GM10847 (cell line): ENCODE measurements around the gene FBXW8.

Source experiments
- POLR2A ChIP-seq: IDR thresholded peaks from 2 replicates; pipeline ENCODE4 v1.6.1; 2011; ENCODE audit not compliant: insufficient read length; ENCODE audit errors: extremely low read depth

FBXW8 gene

DNA sequence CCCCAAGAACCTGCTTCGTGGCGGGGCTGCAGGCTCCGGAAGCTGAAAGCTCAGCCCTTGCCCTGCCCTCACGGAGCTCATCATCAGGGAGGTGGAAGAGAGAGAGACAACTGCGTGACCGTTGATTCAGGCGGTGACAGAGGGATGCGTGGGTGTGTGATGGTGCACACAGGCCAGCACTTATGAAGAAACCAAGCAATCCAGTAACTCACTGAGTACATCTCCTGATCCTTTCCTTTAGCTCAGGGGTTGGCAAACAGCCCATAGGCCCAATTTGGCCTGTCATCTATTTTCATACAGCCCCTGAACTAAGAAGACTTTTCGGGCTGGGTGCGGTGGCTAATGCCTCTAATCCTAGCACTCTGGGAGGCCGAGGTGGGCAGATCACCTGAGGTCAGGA lies 138.5 kb downstream of the FBXW8 start:
- no peak for TF ChIP-seq POLR2A

DNA sequence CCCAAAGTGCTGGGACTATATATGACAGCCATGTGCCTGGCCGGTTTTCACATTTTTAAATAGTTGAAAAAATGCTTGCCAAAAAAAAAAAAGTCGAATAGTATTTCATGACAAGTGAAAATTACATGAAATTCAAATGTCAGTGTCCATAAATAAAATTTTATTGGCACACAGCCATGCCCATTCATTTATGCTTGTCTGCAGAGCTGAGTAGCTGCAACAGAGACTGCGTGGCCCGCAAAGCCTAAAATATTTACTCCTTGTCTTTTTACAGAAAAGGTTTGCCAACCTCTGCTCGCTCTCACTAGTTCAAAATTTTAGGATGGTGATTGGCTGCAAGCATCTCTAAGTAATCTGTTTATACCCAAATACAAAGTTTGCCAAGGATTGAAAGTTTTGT lies 139.3 kb downstream of the FBXW8 start:
- no peak for TF ChIP-seq POLR2A

DNA sequence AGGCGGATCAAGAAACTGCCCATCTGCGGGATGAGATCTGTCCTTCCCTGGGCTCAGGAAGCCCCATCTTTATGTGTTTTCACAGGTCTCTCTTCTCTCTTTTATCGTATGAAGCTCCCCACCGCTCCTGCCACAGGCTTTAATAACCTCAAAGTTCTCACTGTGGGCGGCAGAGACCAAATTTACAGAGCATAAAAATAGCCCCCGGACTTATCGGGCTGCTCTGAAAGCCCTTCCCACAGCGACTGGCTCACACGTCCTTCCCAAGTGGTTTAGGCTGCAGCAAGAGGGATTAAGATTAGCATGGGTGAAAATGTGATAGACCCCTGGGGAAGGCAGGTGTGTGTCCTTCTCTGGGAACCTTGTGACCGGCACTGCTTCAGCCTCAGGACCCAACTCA lies 140.6 kb downstream of the FBXW8 start:
- TF ChIP-seq POLR2A, result no peak

DNA sequence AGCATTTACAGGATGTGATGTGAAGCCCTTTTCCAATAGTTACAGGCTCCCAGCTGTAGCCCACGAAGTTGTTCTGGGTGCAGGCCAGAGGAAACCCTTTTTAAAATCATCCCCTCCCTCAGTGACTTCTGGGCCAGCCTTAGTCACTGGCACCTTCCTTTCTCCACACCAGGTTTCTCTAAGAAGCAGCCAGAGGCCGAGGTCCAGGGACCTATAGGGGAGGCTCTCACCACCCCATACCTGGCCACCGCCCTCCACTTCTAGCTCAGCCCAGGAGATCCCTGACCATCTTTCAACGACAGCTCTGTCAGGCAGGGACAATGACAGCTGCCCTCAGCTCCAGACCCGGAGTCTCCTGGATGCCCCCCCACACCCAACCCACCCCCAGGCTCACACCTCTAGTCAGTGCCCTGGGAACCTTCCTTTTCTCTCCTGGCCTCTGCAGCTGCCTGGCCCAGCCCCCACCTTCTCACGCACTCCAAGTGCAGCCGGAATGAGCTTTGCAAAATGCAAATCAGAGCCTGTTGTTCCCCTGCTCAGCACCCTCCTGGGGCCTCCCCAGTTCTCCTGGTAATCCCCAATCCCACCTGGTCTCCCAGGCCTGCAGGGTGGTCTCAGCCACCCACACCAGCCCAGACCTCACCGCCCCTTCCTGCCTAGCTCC lies 141.8 kb downstream of the FBXW8 start:
- no peak for TF ChIP-seq POLR2A

DNA sequence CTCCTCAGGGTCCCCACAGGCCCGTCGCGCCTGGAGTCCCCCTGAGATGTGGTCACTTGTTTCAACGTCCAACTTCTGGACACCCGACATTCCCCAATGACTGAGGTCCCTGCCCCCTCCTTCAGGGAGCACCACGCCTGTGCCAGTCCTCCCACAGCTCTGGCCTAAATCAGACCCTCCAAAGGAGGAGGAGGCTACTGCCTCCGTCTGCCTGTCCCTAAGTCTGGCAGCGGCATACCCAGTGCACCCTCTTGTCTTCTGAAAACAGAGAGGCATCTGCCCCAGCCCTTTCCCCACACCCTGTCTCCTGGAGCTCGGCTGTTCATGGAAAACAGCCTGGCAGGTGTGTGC lies 142.3 kb downstream of the FBXW8 start:
- no peak for TF ChIP-seq POLR2A

DNA sequence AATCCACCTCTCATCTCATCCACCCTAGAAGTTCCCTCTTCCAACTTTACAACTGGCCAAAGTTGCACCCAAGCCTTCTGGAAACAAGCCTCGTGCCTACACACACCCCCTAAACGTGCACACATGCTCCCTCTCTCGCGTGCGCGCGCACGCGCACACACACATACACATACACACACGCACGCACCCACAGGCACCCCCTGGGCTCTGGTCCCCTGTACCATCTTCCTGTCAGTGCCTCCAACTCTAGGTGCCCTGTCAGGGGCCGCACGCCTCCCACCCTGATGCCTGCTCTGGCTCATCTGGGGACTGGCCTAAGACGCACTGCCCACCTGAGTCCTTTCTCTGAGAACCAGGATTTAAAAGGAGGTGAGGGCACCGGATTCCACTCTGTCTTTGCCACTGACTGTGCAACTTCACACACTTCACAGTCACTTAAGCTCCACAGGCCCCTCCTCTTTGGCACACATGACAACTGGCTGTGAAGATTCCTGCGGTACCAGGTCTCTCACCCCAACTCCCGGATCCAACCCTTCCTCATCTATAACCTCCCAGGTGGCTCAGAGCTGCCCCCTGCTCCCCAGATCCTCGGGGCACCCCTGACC lies 142.9 kb downstream of the FBXW8 start:
- TF ChIP-seq POLR2A, result no peak

DNA sequence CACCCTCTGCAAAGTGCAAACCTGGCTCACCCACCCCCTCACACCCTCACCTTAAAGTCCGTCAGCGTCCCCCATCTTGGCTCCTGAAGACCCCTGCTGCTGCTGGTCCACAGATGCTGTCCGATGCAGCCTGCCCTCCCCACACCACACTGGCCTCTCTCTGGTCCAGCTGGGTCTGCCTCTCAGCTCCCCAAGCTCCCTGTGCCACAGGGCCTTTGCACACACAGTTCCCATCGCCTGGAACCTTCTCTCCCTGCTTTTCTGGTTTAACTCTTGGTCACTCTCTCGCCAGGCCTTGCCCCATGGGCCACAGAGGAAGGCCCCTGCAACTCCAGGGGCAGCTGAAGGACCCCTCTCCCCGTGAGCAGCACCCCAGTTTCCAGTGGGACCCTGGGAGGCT lies 143.5 kb downstream of the FBXW8 start:
- no peak for TF ChIP-seq POLR2A

DNA sequence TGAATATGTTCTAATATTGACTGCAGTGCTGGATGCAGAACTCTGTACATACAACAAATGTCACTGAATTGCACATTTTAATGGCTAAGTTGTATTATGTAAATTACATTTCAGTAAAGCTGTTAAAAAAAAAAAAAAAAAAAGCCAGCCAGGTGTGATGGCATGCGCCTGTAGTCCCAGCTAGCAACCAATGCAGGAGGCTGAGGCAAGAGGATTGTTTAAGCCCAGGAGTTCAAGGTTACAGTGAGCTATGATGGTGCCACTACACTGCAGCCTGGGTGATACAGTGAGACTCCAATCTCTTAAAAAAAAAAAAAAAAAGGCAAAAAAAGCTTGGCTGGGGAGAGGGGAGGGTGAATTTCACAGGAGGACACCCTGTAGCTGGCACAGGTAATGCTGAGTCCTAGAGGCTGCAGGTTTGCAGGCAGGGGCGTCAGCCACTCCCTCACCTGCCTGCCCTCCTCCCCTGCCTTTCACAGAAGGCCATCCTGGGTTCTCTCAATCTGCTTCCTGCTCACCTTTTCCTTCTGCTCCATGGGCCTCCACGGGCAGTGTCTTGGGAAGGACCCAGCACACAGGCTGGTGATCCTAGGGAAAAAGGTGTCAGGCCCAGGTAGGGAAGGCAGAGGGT lies 147.8 kb downstream of the FBXW8 start:
- no peak for TF ChIP-seq POLR2A

DNA sequence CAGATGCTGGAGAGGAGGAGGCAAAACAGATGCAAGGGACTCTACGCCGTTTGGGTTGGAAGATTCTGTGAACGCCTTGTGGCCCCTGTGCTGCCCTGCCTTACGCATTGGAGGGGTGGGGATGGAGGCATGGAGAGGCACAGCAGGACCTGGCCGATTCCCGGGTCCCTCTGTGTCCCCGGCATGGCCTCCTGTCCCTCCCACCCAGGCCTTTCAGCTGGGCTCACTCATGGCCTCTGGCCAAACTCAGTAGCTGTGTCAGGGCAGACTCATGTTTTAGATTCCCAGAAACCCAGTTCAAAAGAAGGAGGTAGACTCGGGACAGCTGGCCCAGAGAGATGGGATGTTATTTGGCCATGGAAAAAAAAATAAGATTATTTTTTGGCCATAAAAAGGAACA lies 148.4 kb downstream of the FBXW8 start:
- TF ChIP-seq POLR2A, result no peak

DNA sequence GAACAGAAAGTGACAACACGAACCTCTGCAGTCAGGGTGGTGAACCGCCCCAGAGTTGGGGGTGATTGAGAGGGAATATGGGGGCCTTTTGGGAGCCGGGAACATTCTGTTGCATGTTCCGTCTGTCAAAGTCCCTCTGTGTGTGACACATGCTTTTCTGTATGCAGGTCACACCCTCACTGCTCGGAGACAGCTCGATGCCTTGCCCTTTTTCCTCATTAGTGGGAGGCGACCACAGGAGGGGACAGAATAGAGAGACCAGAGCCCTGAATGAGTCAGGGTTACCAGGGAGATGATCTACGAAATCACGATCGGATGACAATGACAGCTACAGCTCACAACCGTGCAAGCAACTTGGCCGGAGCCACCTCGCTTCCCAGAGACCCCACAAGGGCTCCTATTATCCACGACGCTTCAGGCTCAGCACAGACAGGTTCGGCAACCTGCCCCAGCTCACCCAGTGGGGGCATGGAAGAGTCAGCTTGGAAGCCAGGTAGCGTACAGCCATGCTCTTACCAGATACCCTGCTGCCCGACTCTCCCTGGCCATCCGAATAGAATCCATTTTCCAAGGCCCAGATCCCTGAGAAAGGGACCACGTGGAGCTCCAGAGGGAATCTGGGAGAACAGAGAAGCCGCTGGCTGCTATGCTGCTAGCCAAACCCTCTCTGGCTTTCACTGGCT lies 149.6 kb downstream of the FBXW8 start:
- TF ChIP-seq POLR2A, result no peak

DNA sequence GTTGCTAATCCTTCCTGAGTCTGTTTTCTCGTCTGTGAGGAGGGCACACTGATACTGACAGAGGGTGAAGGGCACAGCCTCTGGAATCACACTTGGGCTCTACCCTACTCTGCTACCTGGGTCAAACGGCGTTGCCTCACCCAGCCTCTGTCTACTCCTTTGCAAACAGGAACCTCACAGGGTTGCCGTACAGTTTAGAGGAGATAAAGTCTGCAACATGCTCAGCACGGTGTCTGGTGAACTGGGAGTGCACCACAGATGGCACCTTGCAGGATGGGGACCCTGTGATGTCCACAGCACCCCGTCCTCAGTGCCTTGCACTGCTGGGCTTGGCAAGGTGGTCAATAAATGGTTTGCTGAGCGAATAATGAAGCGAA lies 150.2 kb downstream of the FBXW8 start:
- no peak for TF ChIP-seq POLR2A

DNA sequence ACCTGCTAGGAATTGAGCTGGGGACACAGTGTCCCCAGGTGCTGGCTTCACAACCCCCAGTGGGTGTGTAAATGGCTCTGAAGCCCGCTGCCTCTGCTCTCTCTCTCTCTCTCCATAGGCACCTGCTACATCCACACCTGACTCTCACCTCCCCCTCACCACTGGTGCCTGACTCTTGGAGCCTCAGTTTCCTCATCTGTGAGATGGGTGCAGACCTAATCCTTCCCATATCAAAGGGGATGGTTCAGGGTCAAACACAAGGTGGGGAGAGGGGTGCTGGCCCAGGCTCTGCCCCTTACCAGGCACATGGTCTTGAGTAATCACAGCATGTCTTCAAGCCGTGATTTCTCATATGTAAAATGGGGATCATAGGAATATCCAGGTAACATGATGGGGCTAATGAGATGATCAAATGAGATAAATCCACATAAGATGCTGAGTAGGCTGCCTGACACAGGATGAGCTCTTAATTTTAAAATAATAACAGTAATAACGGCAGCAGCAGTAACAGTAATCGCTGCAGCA lies 150.9 kb downstream of the FBXW8 start:
- no peak for TF ChIP-seq POLR2A

DNA sequence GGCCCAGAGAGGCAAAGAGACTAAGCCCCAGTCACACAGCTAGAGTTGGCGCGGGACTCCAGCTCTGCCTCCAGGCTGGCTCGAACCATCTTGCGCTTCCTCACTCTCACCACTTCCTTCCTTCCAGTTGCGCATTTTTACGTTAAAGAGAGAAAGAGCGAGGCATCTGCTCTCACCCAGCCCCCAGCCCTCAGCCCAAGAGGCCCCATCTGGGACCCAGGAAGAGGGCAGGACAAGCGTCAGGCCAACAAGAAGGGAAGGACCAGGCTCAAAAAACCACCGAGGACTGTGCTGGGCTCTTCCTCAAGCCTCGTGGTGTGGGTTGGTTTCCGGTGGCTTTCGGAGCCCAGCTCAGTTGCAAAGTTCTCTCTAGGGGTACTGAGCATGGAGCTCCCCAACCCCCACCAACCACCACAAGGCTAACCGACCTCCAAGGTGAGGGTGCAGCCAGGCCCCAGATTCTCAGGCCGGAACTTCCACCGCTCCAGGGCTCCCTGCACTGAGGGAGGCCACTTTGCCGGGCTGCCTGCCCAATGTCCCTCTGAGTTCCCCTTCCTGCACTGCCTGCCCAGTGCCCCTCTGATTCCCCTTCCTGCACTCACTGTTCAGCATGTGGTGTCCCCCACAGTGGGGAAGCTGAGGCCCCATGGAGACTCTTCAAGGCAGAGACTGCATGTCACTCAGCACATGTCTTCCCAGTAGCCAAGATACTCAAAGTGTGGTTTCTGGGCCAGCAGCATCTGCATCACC lies 152.6 kb downstream of the FBXW8 start:
- no peak for TF ChIP-seq POLR2A

DNA sequence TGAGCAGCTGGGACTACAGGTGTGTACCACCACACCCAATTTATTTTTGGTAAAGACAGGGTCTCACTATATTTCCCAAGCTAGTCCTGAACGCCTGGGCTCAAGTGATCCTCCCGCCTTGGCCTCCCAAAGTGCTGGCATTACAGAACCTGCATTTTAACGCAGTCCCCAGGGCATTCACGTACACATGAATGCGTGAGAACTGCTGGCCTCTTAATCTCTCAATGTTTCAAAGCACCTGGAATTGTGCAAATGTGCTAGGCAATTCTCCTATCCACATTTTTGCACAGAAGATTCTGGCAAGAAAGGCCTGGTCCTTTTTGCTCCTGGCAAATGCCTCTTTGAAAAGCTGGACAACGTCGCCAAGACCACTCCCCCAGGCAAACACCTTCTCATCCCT lies 153.3 kb downstream of the FBXW8 start:
- TF ChIP-seq POLR2A, result no peak

DNA sequence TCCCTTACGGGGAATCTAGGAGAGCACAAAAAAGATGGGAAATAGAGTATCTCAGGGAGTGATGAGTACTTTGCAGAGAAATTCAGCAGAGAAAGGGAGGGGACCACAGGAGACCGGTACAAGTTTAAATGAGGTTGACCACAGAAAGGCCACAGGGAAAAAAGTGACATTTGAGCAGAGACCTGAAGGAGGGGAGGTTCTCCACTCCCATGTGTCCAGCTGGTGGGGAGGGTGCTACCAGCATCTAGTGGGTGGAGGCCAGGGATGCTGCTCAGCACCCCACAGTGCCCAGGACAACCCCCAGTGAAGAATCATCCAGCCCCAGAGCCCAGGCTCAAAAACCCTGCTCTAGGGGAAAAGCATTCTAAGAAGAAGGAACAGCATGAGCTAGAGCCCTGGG lies 153.8 kb downstream of the FBXW8 start:
- TF ChIP-seq POLR2A, result no peak

DNA sequence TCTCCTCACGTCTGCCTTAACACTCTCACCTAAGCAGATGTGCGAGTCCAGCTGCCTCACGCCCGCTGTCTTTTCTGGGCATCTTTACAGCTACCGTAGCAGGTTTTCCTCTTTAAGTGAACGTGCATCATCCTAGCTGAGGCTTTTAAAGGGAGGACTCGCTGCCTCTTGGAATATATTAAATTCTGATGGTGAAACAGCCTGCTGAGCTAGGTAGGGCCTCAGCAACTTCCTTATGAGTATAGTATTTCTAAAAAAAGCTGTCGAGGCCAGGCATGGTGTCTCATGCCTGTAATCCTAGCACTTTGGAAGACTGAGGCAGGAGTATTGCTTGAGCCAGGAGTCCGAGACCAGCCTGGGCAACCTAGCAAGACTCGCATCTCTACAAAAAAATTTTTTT lies 156.3 kb downstream of the FBXW8 start:
- no peak for TF ChIP-seq POLR2A

DNA sequence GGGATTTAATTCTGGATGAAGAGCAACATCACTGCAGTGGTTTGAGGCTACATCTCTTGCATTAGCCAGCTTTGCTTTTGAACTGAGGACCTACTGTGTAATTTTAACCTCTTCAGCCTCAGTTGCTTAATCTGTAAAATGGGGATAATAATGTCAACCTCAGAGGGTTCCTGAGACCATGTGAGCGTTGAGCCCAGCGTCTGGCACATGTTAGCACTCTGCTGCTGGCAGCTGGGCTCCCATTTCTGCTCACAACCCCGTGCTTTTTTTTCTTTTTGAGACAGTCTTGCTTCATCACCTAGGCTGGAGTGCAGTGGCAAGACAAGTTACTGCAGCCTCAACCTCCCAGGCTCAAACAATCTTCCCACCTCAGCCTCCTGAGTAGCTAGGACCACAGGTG lies 156.9 kb downstream of the FBXW8 start:
- TF ChIP-seq POLR2A, result no peak
